SK-N-SH (cell line): ENCODE results near the gene FAM135A.

ENCODE experiments used
- EP300 ChIP-seq, 2 experiments: IDR thresholded peaks; 2 replicates each; pipeline versions ENCODE4 v1.4.0 to v1.6.1; 2012; ENCODE audit warnings: borderline replicate concordance in 1 of 2, low read depth in 1 of 2, low read length in 1 of 2
- EZH2phosphoT487 ChIP-seq: fragments of 200-600 bp; sonication (generic); IDR thresholded peaks from 2 replicates; pipeline ENCODE4 v1.6.1; 2017; ENCODE audit warnings: low read depth, mixed run types, mild to moderate bottlenecking, antibody characterized with exemption, moderate library complexity, borderline replicate concordance
- FOSL2 ChIP-seq: IDR thresholded peaks from 2 replicates; pipeline ENCODE4 v1.4.0; 2012; ENCODE audit warnings: low read depth, mild to moderate bottlenecking, moderate library complexity, borderline replicate concordance
- GABPA ChIP-seq: IDR thresholded peaks from 2 replicates; pipeline ENCODE4 v1.4.0; 2012; ENCODE audit warnings: low read depth, mild to moderate bottlenecking
- GATA2 ChIP-seq: sonication (generic); formaldehyde crosslinking; IDR thresholded peaks from 2 replicates; pipeline ENCODE4 v1.5.0; 2020; ENCODE audit warnings: mild to moderate bottlenecking, missing genetic modification reagents
- JUND ChIP-seq: IDR thresholded peaks from 2 replicates; pipeline ENCODE4 v1.4.0; 2012
- NFIC ChIP-seq: IDR thresholded peaks from 2 replicates; pipeline ENCODE4 v1.4.0; 2012; ENCODE audit warnings: borderline replicate concordance
- POLR2AphosphoS5 ChIP-seq: IDR thresholded peaks from 2 replicates; pipeline ENCODE4 v1.6.1; 2012; ENCODE audit warnings: low read depth, low read length
- RAD21 ChIP-seq: IDR thresholded peaks from 2 replicates; pipeline ENCODE4 v1.6.1; 2012; ENCODE audit warnings: mild to moderate bottlenecking, low read length
- SMC3 ChIP-seq: IDR thresholded peaks from 2 replicates; pipeline ENCODE4 v1.6.1; 2012; ENCODE audit warnings: low read depth, low read length, improper control_type of control experiment
- TF ChIP-seq, protein P1 (sequence below): fragments of 200-600 bp; sonication (generic); IDR thresholded peaks from 2 replicates; pipeline ENCODE4 v1.6.1; 2017; ENCODE audit warnings: antibody characterized with exemption, mild to moderate bottlenecking, moderate library complexity
- TF ChIP-seq, protein P2 (sequence below): IDR thresholded peaks from 2 replicates; pipeline ENCODE4 v1.4.0; 2012; ENCODE audit warnings: low read depth
- TF ChIP-seq, protein P3 (sequence below): IDR thresholded peaks from 2 replicates; pipeline ENCODE4 v1.4.0; 2012; ENCODE audit warnings: low read depth, borderline replicate concordance
- TF ChIP-seq, protein P4 (sequence below): fragments of 150-350 bp; IDR thresholded peaks from 2 replicates; pipeline ENCODE4 v1.6.1; 2017; ENCODE audit warnings: antibody characterized with exemption, low read length, low read depth, borderline replicate concordance

DNA sequence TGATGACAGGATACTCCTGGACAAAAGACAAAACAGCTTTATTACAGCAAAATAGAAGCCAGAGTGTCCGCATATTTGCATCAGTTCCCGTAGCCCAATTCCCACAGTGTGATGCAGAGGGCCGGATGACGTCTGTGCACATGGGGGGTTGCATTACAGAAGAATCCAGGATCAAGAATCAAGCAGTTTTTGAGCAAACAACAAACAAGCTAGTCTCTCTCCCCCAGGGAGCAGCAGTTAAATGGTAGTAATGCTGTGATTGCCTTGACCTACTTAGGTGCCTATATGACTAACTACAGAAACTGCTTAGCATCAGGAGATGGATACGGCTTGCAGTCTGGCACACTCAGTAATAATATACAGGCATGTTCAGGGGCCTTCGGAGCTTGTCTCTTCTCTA, 150.2 kb downstream of the FAM135A start:
- TF ChIP-seq, protein P1, sequence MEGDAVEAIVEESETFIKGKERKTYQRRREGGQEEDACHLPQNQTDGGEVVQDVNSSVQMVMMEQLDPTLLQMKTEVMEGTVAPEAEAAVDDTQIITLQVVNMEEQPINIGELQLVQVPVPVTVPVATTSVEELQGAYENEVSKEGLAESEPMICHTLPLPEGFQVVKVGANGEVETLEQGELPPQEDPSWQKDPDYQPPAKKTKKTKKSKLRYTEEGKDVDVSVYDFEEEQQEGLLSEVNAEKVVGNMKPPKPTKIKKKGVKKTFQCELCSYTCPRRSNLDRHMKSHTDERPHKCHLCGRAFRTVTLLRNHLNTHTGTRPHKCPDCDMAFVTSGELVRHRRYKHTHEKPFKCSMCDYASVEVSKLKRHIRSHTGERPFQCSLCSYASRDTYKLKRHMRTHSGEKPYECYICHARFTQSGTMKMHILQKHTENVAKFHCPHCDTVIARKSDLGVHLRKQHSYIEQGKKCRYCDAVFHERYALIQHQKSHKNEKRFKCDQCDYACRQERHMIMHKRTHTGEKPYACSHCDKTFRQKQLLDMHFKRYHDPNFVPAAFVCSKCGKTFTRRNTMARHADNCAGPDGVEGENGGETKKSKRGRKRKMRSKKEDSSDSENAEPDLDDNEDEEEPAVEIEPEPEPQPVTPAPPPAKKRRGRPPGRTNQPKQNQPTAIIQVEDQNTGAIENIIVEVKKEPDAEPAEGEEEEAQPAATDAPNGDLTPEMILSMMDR: no peak
- TF ChIP-seq, protein P2, sequence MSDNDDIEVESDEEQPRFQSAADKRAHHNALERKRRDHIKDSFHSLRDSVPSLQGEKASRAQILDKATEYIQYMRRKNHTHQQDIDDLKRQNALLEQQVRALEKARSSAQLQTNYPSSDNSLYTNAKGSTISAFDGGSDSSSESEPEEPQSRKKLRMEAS: no peak
- TF ChIP-seq RAD21 (no peak), FOSL2 (no peak), GABPA (no peak), EP300 (IDR thresholded peaks at IDR 0.05; ENCODE audit: borderline replicate concordance in 1 of 2, low read depth in 1 of 2, low read length in 1 of 2) (no peak), GATA2 (CRISPR knock-in tag) (no peak), EZH2phosphoT487 (no peak), NFIC (no peak), SMC3 (no peak), POLR2AphosphoS5 (no peak), JUND (no peak)
- TF ChIP-seq, protein P3, sequence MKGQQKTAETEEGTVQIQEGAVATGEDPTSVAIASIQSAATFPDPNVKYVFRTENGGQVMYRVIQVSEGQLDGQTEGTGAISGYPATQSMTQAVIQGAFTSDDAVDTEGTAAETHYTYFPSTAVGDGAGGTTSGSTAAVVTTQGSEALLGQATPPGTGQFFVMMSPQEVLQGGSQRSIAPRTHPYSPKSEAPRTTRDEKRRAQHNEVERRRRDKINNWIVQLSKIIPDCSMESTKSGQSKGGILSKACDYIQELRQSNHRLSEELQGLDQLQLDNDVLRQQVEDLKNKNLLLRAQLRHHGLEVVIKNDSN: no peak
- TF ChIP-seq, protein P4, sequence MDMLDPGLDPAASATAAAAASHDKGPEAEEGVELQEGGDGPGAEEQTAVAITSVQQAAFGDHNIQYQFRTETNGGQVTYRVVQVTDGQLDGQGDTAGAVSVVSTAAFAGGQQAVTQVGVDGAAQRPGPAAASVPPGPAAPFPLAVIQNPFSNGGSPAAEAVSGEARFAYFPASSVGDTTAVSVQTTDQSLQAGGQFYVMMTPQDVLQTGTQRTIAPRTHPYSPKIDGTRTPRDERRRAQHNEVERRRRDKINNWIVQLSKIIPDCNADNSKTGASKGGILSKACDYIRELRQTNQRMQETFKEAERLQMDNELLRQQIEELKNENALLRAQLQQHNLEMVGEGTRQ: no peak
